HepG2 (cell line): ENCODE data around the gene PIGZ. TPM values are rescaled to one million over a fixed set of nuclear protein-coding genes. Genes with fewer than 3 reads are reported as not detected.

Experiments used
- ATAC-seq: fragments of 200-7000 bp; cut with Tn5 transposase; 3 replicates; pipeline ENCODE4 v1.9.1; 2020; ENCODE audit warnings: mild to moderate bottlenecking, moderate library complexity
- BruUV-seq: library from RNA; stranded (reverse); fragments of 400-500 nt; replicated peaks from 2 replicates; lab custom pipeline; 2021; lab: Mats Ljungman, UMichigan
- CTCF ChIA-PET: fragments of 300-600 bp; formaldehyde crosslinking; extraction: SDS; loops from one replicate; lab custom pipeline; 2021; ENCODE audit warnings: low total read pairs, inconsistent platforms, low intra/inter-chr PET ratio; lab: Yijun Ruan, JAX
- POLR2A ChIA-PET: fragments of 350-600 bp; sonication (Branson Sonifier 250); formaldehyde crosslinking; loops from one replicate; lab custom pipeline; 2020; ENCODE audit warnings: antibody characterized with exemption, inconsistent platforms; lab: Yijun Ruan, JAX
- DNase-seq: peaks from one replicate; pipeline ENCODE4 v3.0.0-alpha.2; 2015; ENCODE audit warnings: low spot score
- FAIRE-seq: peaks from 3 replicates; lab custom pipeline; 2011; peaks lifted over from hg19 to GRCh38; lab: Jason Lieb, UNC
- H2AFZ ChIP-seq: one replicate; pipeline ENCODE4 v1.6.1; 2011; ENCODE audit warnings: low read length, inconsistent platforms
- H3K27ac ChIP-seq: fragments of 300-600 bp; 3 replicates; pipeline ENCODE4 v1.8.0; 2011; ENCODE audit warnings: mixed run types, mild to moderate bottlenecking, mixed read lengths, low read length, inconsistent platforms; ENCODE audit not compliant: insufficient read depth; ENCODE audit errors: extremely low read length
- H3K27me3 ChIP-seq, 2 experiments: fragments of 200-600 bp in 1 of 2; 2 replicates in 1 of 2; 3 replicates in 1 of 2; pipeline versions ENCODE4 v1.6.0 to v1.8.0; 2011; ENCODE audit warnings: low read length in 2 of 2, mild to moderate bottlenecking in 2 of 2, moderate library complexity in 2 of 2, inconsistent platforms in 1 of 2; ENCODE audit not compliant: insufficient read depth in 2 of 2, control insufficient read depth in 1 of 2
- H3K36me3 ChIP-seq, 2 experiments: fragments of 200-600 bp in 1 of 2; replicated peaks in 1 of 2; 2 replicates in 1 of 2; 3 replicates in 1 of 2; pipeline versions ENCODE4 v1.5.1 to v1.8.0; 2011; ENCODE audit warnings: low read length in 2 of 2, inconsistent platforms in 1 of 2; ENCODE audit not compliant: insufficient read depth in 2 of 2, control insufficient read depth in 1 of 2
- H3K4me1 ChIP-seq: 2 replicates; pipeline ENCODE4 v1.5.1; 2012; ENCODE audit warnings: low read length, inconsistent platforms; ENCODE audit not compliant: insufficient read depth
- H3K4me2 ChIP-seq: 2 replicates; pipeline ENCODE4 v1.6.0; 2011; ENCODE audit warnings: low read depth, low read length, inconsistent platforms
- H3K4me3 ChIP-seq, 3 experiments: fragments of 200-600 bp in 1 of 3; sonication (generic), shearing (Covaris generic) in 1 of 3; replicated peaks in 1 of 3; 2 replicates each; pipeline ENCODE4 v1.5.1; 2011 to 2016; ENCODE audit warnings: low read length in 3 of 3, inconsistent platforms in 2 of 3, low read depth in 2 of 3, mild to moderate bottlenecking in 2 of 3, control low read depth in 1 of 3, mixed read lengths in 1 of 3; ENCODE audit not compliant: insufficient read depth in 1 of 3
- H3K79me2 ChIP-seq: one replicate; pipeline ENCODE4 v1.6.1; 2011; ENCODE audit warnings: low read length, inconsistent platforms; ENCODE audit not compliant: insufficient read depth
- H3K9ac ChIP-seq: 2 replicates; pipeline ENCODE4 v1.6.0; 2011; ENCODE audit warnings: mild to moderate bottlenecking, low read depth, low read length, inconsistent platforms; ENCODE audit not compliant: insufficient read depth
- H3K9me3 ChIP-seq: 2 replicates; pipeline ENCODE4 v1.5.1; 2012; ENCODE audit warnings: mild to moderate bottlenecking, low read length
- H4K20me1 ChIP-seq: 2 replicates; pipeline ENCODE4 v1.6.0; 2011; ENCODE audit warnings: inconsistent platforms, mild to moderate bottlenecking, low read length, moderate library complexity; ENCODE audit not compliant: insufficient read depth
- ATAD3A ChIP-seq: sonication (generic); formaldehyde crosslinking; IDR thresholded peaks from 2 replicates; pipeline ENCODE4 v1.4.0; 2020; ENCODE audit warnings: missing genetic modification reagents
- HOXA7 ChIP-seq: sonication (generic); formaldehyde crosslinking; IDR thresholded peaks from 2 replicates; pipeline ENCODE4 v1.8.1; 2022; ENCODE audit warnings: mild to moderate bottlenecking, missing genetic modification reagents, moderate library complexity
- KDM1A ChIP-seq: IDR thresholded peaks from 2 replicates; pipeline ENCODE4 v1.6.1; 2016; ENCODE audit warnings: missing compliant biosample characterization
- KLF13 ChIP-seq: sonication (generic); formaldehyde crosslinking; IDR thresholded peaks from 2 replicates; pipeline ENCODE4 v1.4.0; 2020; ENCODE audit warnings: mild to moderate bottlenecking, missing genetic modification reagents
- KMT2B ChIP-seq: IDR thresholded peaks from 2 replicates; pipeline ENCODE4 v1.6.1; 2016; ENCODE audit warnings: missing genetic modification reagents, missing compliant biosample characterization
- MAZ ChIP-seq, 2 experiments: sonication (generic) in 1 of 2; formaldehyde crosslinking in 1 of 2; IDR thresholded peaks; 2 replicates each; pipeline versions ENCODE4 v1.5.0 to v1.6.1; 2012 to 2020; ENCODE audit warnings: low read depth in 2 of 2, mild to moderate bottlenecking in 2 of 2, borderline replicate concordance in 1 of 2, improper control_type of control experiment in 1 of 2, low read length in 1 of 2, missing genetic modification reagents in 1 of 2, moderate library complexity in 1 of 2
- PCBP2 ChIP-seq: fragments of 200-400 bp; formaldehyde crosslinking; optimal IDR thresholded peaks from 2 replicates; pipeline ENCODE3; 2018; ENCODE audit warnings: low read length, low read depth; ENCODE audit not compliant: poor library complexity, severe bottlenecking
- RBM22 ChIP-seq: fragments of 200-400 bp; formaldehyde crosslinking; optimal IDR thresholded peaks from 2 replicates; pipeline ENCODE3; 2017; ENCODE audit warnings: mild to moderate bottlenecking, low read length, moderate library complexity
- RFX3 ChIP-seq: IDR thresholded peaks from 2 replicates; pipeline ENCODE4 v1.6.1; 2016; ENCODE audit warnings: missing biosample characterization, missing genetic modification reagents
- SATB2 ChIP-seq: sonication (generic); formaldehyde crosslinking; IDR thresholded peaks from 2 replicates; pipeline ENCODE4 v1.5.0; 2020; ENCODE audit warnings: missing genetic modification reagents
- WIZ ChIP-seq: sonication (generic); formaldehyde crosslinking; IDR thresholded peaks from 2 replicates; pipeline ENCODE4 v1.5.1; 2020; ENCODE audit warnings: mild to moderate bottlenecking, missing genetic modification reagents
- XRCC5 ChIP-seq: fragments of 200-400 bp; formaldehyde crosslinking; optimal IDR thresholded peaks from 2 replicates; pipeline ENCODE3; 2017; ENCODE audit warnings: mild to moderate bottlenecking, low read length
- ZMYM4 ChIP-seq: sonication (generic); formaldehyde crosslinking; IDR thresholded peaks from 2 replicates; pipeline ENCODE4 v1.8.1; 2023; ENCODE audit warnings: mild to moderate bottlenecking, missing genetic modification reagents
- ZNF143 ChIP-seq: sonication (generic); formaldehyde crosslinking; IDR thresholded peaks from 2 replicates; pipeline ENCODE4 v1.4.0; 2020; ENCODE audit warnings: missing genetic modification reagents
- ZNF256 ChIP-seq: sonication (generic); formaldehyde crosslinking; conservative IDR thresholded peaks from 2 replicates; pipeline ENCODE4 v1.4.0; 2020; ENCODE audit warnings: missing genetic modification reagents
- ZNF549 ChIP-seq: sonication (generic); formaldehyde crosslinking; IDR thresholded peaks from 2 replicates; pipeline ENCODE4 v1.5.0; 2020; ENCODE audit warnings: missing genetic modification reagents
- ZNF816 ChIP-seq: sonication (generic); formaldehyde crosslinking; IDR thresholded peaks from 2 replicates; pipeline ENCODE4 v1.8.0; 2022; ENCODE audit warnings: missing genetic modification reagents, mild to moderate bottlenecking, borderline replicate concordance
- WGBS: methylation state at CpG from one replicate; pipeline ENCODE4 v1.1.6; 2017; ENCODE audit warnings: low lambda C conversion rate; 5-methylcytosine and 5-hydroxymethylcytosine counted together
- in situ Hi-C: cut with HindIII; loops from 2 replicates; pipeline ENCODE4 v1.10.0; 2017; ENCODE audit warnings: low pct_unique_long_range_greater_than_20kb; ENCODE audit not compliant: extremely low pct_ligation_motif_present
- intact Hi-C: fragments of 100-400 bp; cut with micrococcal nuclease; formaldehyde crosslinking; loops from one replicate; pipeline ENCODE4 v1.10.0; 2022; ENCODE audit not compliant: unreplicated experiment
- polyA plus RNA-seq, 8 experiments: library from polyadenylated mRNA; depleted of rRNA in 3 of 8; stranded (reverse) in 7 of 8; unstranded in 1 of 8; fragments of >200 nt; fragmentation: Illumina TruSeq in 4 of 8; extraction: Trizol in 4 of 8; gene quantifications; 2 replicates each; pipeline versions ENCODE4 v1.2.1 to v1.2.3, GENCODE V29; 2011 to 2016; ENCODE audit warnings: low read depth in 4 of 8, missing spikeins in 1 of 8, mixed read lengths in 1 of 8; ENCODE audit not compliant: insufficient read depth in 1 of 8
- total RNA-seq, 5 experiments: library from RNA; depleted of rRNA; stranded (reverse); fragments of >200 nt; fragmentation: Illumina TruSeq; extraction: Trizol; gene quantifications; 2 replicates each; pipeline ENCODE4 v1.2.3, GENCODE V29; 2016; ENCODE audit warnings: low read depth in 1 of 5
- TF ChIP-seq, protein P1 (sequence below): IDR thresholded peaks from 2 replicates; pipeline ENCODE4 v1.6.1; 2016; ENCODE audit warnings: missing biosample characterization, missing genetic modification reagents, low read depth
- TF ChIP-seq, protein P2 (sequence below): sonication (generic); formaldehyde crosslinking; conservative IDR thresholded peaks from 2 replicates; pipeline ENCODE4 v1.4.0; 2020; ENCODE audit warnings: missing genetic modification reagents
- TF ChIP-seq, protein P3 (sequence below): IDR thresholded peaks from 2 replicates; pipeline ENCODE4 v1.6.1; 2016

The PIGZ gene
- total and polyA plus RNA-seq, 2 of the 13 experiments (the other 11 are each of a cell fraction or from before 2014, with no cell fraction given) = 4.7 to 60.5 TPM

DNA sequence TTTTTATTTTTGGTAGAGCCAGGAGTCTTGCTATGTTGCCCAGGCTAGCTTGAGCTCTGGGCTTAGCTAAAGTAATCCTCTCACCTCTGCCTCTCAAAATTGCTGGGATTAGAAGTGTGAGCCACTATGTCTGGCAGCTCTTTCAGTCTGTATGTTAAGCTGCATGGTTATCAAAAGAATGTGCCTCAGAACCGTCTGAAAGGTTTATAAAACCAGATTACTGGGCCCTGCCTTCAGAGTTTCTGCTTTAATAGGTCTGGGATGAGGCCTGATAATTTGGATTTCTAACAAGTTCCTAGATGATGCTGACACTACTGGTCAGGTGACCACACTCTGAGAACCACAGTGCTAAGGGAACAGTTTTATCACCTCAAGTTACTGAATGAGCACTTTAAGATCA, 66.3 kb downstream of the PIGZ start:
- Histone ChIP-seq H3K79me2 (peaks cover 11% of the 10 kb centered on the region), H3K36me3 (peaks cover 12 to 54% of the 10 kb centered on the region in 2 experiments), H3K9ac (no peak overlapping the region), H3K9me3 (0 out of 2 replicates have a peak, but pooled peaks cover 4% of the 10 kb centered on the region), H3K4me1 (peaks cover 22% of the 10 kb centered on the region), H3K27me3 (no peaks in the 10 kb centered on the region), H4K20me1 (no peaks in the 10 kb centered on the region), H3K4me3 (no peak overlapping the region), H3K27ac (no peak overlapping the region), H2AFZ (no peak overlapping the region), H3K4me2 (no peak overlapping the region)
- CTCF ChIA-PET = no interaction called here
- no TSS peak for BruUV-seq
- intact Hi-C loops (no loop called here), in situ Hi-C loops (no loop called here)
- POLR2A ChIA-PET = no interaction called here
- ATAC-seq (no peak), DNase-seq (no peak), FAIRE-seq (no peak)
- WGBS = 100% methylated on average over 1 of the region's 1 CpG
- no peak for TF ChIP-seq HOXA7 (CRISPR knock-in tag)
- no peak for TF ChIP-seq XRCC5
- no peak for TF ChIP-seq RBM22
- no peak for TF ChIP-seq MAZ (IDR thresholded peaks at IDR 0.05; ENCODE audit: borderline replicate concordance, low read depth, low read length)
- TF ChIP-seq MAZ (CRISPR knock-in tag; IDR thresholded peaks at IDR 0.05; ENCODE audit: low read depth) = no peak
- TF ChIP-seq, protein P1, sequence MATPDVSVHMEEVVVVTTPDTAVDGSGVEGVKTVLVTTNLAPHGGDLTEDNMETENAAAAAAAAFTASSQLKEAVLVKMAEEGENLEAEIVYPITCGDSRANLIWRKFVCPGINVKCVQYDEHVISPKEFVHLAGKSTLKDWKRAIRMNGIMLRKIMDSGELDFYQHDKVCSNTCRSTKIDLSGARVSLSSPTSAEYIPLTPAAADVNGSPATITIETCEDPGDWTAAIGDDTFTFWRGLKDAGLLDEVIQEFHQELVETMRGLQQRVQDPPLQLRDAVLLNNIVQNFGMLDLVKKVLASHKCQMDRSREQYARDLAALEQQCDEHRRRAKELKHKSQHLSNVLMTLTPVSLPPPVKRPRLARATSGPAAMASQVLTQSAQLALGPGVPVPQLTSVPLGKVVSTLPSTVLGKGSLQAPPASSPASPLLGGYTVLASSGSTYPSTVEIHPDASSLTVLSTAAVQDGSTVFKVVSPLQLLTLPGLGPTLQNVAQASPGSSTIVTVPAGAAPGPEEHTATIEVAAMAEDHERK (CRISPR knock-in tag) = no peak
- TF ChIP-seq KMT2B (CRISPR knock-in tag) = no peak
- TF ChIP-seq PCBP2 = no peak
- no peak for TF ChIP-seq ATAD3A (CRISPR knock-in tag)
- no peak for TF ChIP-seq ZNF143 (CRISPR knock-in tag)
- no peak for TF ChIP-seq SATB2 (CRISPR knock-in tag)
- no peak for TF ChIP-seq ZNF549
- TF ChIP-seq WIZ (CRISPR knock-in tag) = no peak
- TF ChIP-seq KLF13 (CRISPR knock-in tag) = no peak
- no peak for TF ChIP-seq RFX3 (CRISPR knock-in tag)
- TF ChIP-seq ZNF256 (CRISPR knock-in tag) = no peak
- TF ChIP-seq, protein P2, sequence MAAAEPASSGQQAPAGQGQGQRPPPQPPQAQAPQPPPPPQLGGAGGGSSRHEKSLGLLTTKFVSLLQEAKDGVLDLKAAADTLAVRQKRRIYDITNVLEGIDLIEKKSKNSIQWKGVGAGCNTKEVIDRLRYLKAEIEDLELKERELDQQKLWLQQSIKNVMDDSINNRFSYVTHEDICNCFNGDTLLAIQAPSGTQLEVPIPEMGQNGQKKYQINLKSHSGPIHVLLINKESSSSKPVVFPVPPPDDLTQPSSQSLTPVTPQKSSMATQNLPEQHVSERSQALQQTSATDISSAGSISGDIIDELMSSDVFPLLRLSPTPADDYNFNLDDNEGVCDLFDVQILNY = no peak
- no peak for TF ChIP-seq ZMYM4
- no peak for TF ChIP-seq ZNF816 (CRISPR knock-in tag)
- TF ChIP-seq, protein P3, sequence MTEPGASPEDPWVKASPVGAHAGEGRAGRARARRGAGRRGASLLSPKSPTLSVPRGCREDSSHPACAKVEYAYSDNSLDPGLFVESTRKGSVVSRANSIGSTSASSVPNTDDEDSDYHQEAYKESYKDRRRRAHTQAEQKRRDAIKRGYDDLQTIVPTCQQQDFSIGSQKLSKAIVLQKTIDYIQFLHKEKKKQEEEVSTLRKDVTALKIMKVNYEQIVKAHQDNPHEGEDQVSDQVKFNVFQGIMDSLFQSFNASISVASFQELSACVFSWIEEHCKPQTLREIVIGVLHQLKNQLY (CRISPR knock-in tag) = no peak
- TF ChIP-seq KDM1A (CRISPR knock-in tag) = no peak
